Left renal pelvis (tissue), 4 donors: Measurements from ENCODE around the gene PSKH1. TPM values are rescaled to one million over a fixed set of nuclear protein-coding genes. Genes with fewer than 3 reads are reported as not detected.
"Not testable (repeated sequence)": the region's sequence is repeated elsewhere in the genome, so short reads cannot be mapped to it uniquely, and the experiment has no call there.

Experiments
- DNase-seq, 4 donors: peaks; one replicate each; pipeline ENCODE4 v3.0.0-alpha.2; 2013; ENCODE audit warnings: low read depth in 4 of 4, low spot score in 3 of 4
- polyA plus RNA-seq, 4 donors: library from polyadenylated mRNA; unstranded; fragments of 120-200 nt; gene quantifications; one replicate each; pipeline ENCODE4 v1.2.1, GENCODE V29; 2013; ENCODE audit not compliant: insufficient read length in 4 of 4

Gene PSKH1
- polyA plus RNA-seq, 4 donors = 31.0 to 36.4 (median 34.3) TPM

GRCh38 chr16:67936880-67937605 lies 44.0 kb downstream of the PSKH1 start:
- peak in 1 of 4 donors; percentile 20 for DNase-seq

- DNase-seq = not testable (repeated sequence)
Measured at GRCh38 chr16:67937713-67938112, 44.7 kb downstream of the PSKH1 start.

- DNase-seq = no peak
Measured at GRCh38 chr16:67939507-67940445, 46.7 kb downstream of the PSKH1 start.

GRCh38 chr16:67940446-67941089 lies 47.5 kb downstream of the PSKH1 start:
- no peak for DNase-seq

- no peak for DNase-seq
Measured at GRCh38 chr16:67941469-67942199, 48.6 kb downstream of the PSKH1 start.

- DNase-seq = no peak
Measured at GRCh38 chr16:67942200-67942509, 49.1 kb downstream of the PSKH1 start.

- no peak for DNase-seq
Measured at GRCh38 chr16:67942510-67943255, 49.6 kb downstream of the PSKH1 start.

GRCh38 chr16:67943256-67943618 lies 50.2 kb downstream of the PSKH1 start:
- no peak for DNase-seq

- DNase-seq = no peak
Measured at GRCh38 chr16:67943619-67944504, 50.8 kb downstream of the PSKH1 start, which contains the start of gene LCAT. TSS of gene LCAT (minus strand) at chr16:67944120. CDS start at chr16:67944101, 19 bp downstream.

GRCh38 chr16:67944690-67945391 lies 51.8 kb downstream of the PSKH1 start:
- no peak for DNase-seq

GRCh38 chr16:67945392-67945933 lies 52.4 kb downstream of the PSKH1 start:
- no peak for DNase-seq

- no peak for DNase-seq
Measured at GRCh38 chr16:67946128-67946569, 53.1 kb downstream of the PSKH1 start.

GRCh38 chr16:67946966-67947558 lies 54.0 kb downstream of the PSKH1 start:
- no peak for DNase-seq

- no peak for DNase-seq
Measured at GRCh38 chr16:67948015-67948414, 55.0 kb downstream of the PSKH1 start.

- DNase-seq = no peak
Measured at GRCh38 chr16:67949645-67950044, 56.6 kb downstream of the PSKH1 start.

- no peak for DNase-seq
Measured at GRCh38 chr16:67950335-67950843, 57.3 kb downstream of the PSKH1 start.

GRCh38 chr16:67951485-67951884 lies 58.4 kb downstream of the PSKH1 start:
- DNase-seq = no peak
